Measurements from ENCODE around the gene CLBA1. TPM values are rescaled to one million over a fixed set of nuclear protein-coding genes. Genes with fewer than 3 reads are reported as not detected.
"Not testable (repeated sequence)": the region's sequence is repeated elsewhere in the genome, so short reads cannot be mapped to it uniquely, and the experiment has no call there.

Gene CLBA1
- total and polyA plus RNA-seq, 4 experiments from 2014 or later = 1.2 to 1.6 (median 1.3) TPM

- Histone ChIP-seq H3K27ac (ENCODE audit: low read depth, low read length) (no peak overlapping the region), H3K36me3 (ENCODE audit: insufficient read depth, low read length) (no peaks in the 10 kb centered on the region), H3K4me3 (ENCODE audit: low read length in 2 of 2) (no peak overlapping the region), H3K27me3 (ENCODE audit: insufficient read depth, low read length) (no peaks in the 10 kb centered on the region), H3K9me3 (ENCODE audit: control insufficient read depth in 1 of 2, low read length in 2 of 2) (no peaks in the 10 kb centered on the region), H3K4me1 (ENCODE audit: insufficient read depth, low read length) (peaks cover 7% of the 10 kb centered on the region)
- Mint-ChIP-seq H3K4me1 (peaks cover 6 to 32% (median 20%) of the 10 kb centered on the region in 4 donors), H3K27me3 (no peaks in the 10 kb centered on the region), H3K4me3 (peak overlapping the region in 7 of 8 donors; percentile 28 to 94 (median 53)), H3K9me3 (no peaks in the 10 kb centered on the region), H3K36me3 (no peaks in the 10 kb centered on the region), H3K27ac (peak overlapping the region in 5 of 7 donors; percentile 54 to 94 (median 64))
- no peak for DNase-seq
- intact Hi-C loops (cut with micrococcal nuclease) = no loop called here
- CTCF ChIA-PET (ENCODE audit: partially characterized antibody) = interaction anchor here (1.3 to 3.3 kb wide), 5 partner anchors 9 to 60 kb away, joined by 3 to 24 read pairs (median 9); no protein-coding TSS in a partner anchor
- POLR2A ChIA-PET (ENCODE audit: partially characterized antibody) = interaction anchor here (1.1 to 3.0 kb wide), 5 partner anchors 9 to 29 kb away, joined by 3 to 24 read pairs (median 4); partner anchors contain the start of gene CDCA4
These were observed 48.9 kb downstream of the CLBA1 start for GRCh38 chr14:105034315-105035039.

GRCh38 chr14:105035616-105036015, 50.0 kb downstream of the CLBA1 start:
- intact Hi-C loops (cut with micrococcal nuclease); H3K9me3 ChIP-seq (ENCODE audit: control insufficient read depth in 1 of 2, low read length in 2 of 2); H3K4me1 ChIP-seq (ENCODE audit: insufficient read depth, low read length); H3K27ac Mint-ChIP-seq; H3K36me3 Mint-ChIP-seq; H3K36me3 ChIP-seq (ENCODE audit: insufficient read depth, low read length); DNase-seq; H3K27me3 Mint-ChIP-seq; H3K27me3 ChIP-seq (ENCODE audit: insufficient read depth, low read length); H3K4me3 ChIP-seq (ENCODE audit: low read length in 2 of 2); H3K9me3 Mint-ChIP-seq; H3K27ac ChIP-seq (ENCODE audit: low read depth, low read length): not testable (repeated sequence)
- Mint-ChIP-seq H3K4me1 (peaks cover 6 to 30% (median 20%) of the 10 kb centered on the region in 4 donors), H3K4me3 (peak overlapping the region in 1 of 8 donors; percentile 25)
- CTCF ChIA-PET (ENCODE audit: partially characterized antibody) = interaction anchor here (1.0 to 3.3 kb wide), 4 partner anchors 10 to 61 kb away, joined by 3 to 24 read pairs (median 6); no protein-coding TSS in a partner anchor
- POLR2A ChIA-PET (ENCODE audit: partially characterized antibody) = interaction anchor here (0.7 to 3.0 kb wide), 3 partner anchors 10 to 28 kb away, joined by 3 to 10 read pairs (median 3); partner anchors contain the start of gene CDCA4

- no peak overlapping the region for H3K27ac Mint-ChIP-seq
These were observed 54.0 kb downstream of the CLBA1 start for GRCh38 chr14:105039458-105040205.

GRCh38 chr14:105041841-105042765, 56.5 kb downstream of the CLBA1 start:
- Mint-ChIP-seq H3K4me1 (peaks cover 5 to 14% (median 10%) of the 10 kb centered on the region in 4 donors), H3K36me3 (peaks cover 0 to 2% of the 10 kb centered on the region in 2 donors), H3K27me3 (peaks cover 2 to 3% of the 10 kb centered on the region in 2 donors), H3K9me3 (no peaks in the 10 kb centered on the region), H3K4me3 (no peak overlapping the region), H3K27ac (no peak overlapping the region)
- POLR2A ChIA-PET (ENCODE audit: partially characterized antibody) = no interaction called here
- CTCF ChIA-PET (ENCODE audit: partially characterized antibody) = interaction anchor here (1.2 to 9.2 kb wide), 3 partner anchors 12 to 68 kb away, joined by 3 to 162 read pairs (median 7); no protein-coding TSS in a partner anchor
- Histone ChIP-seq H3K9me3 (ENCODE audit: control insufficient read depth in 1 of 2, low read length in 2 of 2) (no peaks in the 10 kb centered on the region), H3K27me3 (ENCODE audit: insufficient read depth, low read length) (no peaks in the 10 kb centered on the region), H3K4me3 (ENCODE audit: low read length in 2 of 2) (no peak overlapping the region), H3K36me3 (ENCODE audit: insufficient read depth, low read length) (no peaks in the 10 kb centered on the region), H3K27ac (ENCODE audit: low read depth, low read length) (no peak overlapping the region), H3K4me1 (ENCODE audit: insufficient read depth, low read length) (peaks cover 9% of the 10 kb centered on the region)
- no peak for DNase-seq
- intact Hi-C loops (cut with micrococcal nuclease) = no loop called here

More at GRCh38 chr14:105039458-105040205, 54.0 kb downstream of the CLBA1 start:
- H3K27me3 ChIP-seq (ENCODE audit: insufficient read depth, low read length) = no peaks in the 10 kb centered on the region
- Mint-ChIP-seq H3K4me1 (peaks cover 1 to 6% (median 2%) of the 10 kb centered on the region in 4 donors), H3K9me3 (no peaks in the 10 kb centered on the region), H3K36me3 (no peaks in the 10 kb centered on the region), H3K27me3 (peaks cover under 1 to 3% of the 10 kb centered on the region in 2 donors), H3K4me3 (no peak overlapping the region)
- intact Hi-C loops (cut with micrococcal nuclease) = no loop called here
- no peaks in the 10 kb centered on the region for H3K36me3 ChIP-seq (ENCODE audit: insufficient read depth, low read length)
- H3K4me1 ChIP-seq (ENCODE audit: insufficient read depth, low read length) = no peaks in the 10 kb centered on the region
- DNase-seq = no peak
- no peak overlapping the region for H3K4me3 ChIP-seq (ENCODE audit: low read length in 2 of 2)
- ChIA-PET CTCF (ENCODE audit: partially characterized antibody) (no interaction called here), POLR2A (ENCODE audit: partially characterized antibody) (interaction anchor here (0.6 kb wide), 1 partner anchor 35 kb away, joined by 4 read pairs; no protein-coding TSS in a partner anchor)
- H3K27ac ChIP-seq (ENCODE audit: low read depth, low read length) = no peak overlapping the region
- no peaks in the 10 kb centered on the region for H3K9me3 ChIP-seq (ENCODE audit: control insufficient read depth in 1 of 2, low read length in 2 of 2)

GRCh38 chr14:105042813-105043212, 57.2 kb downstream of the CLBA1 start:
- peaks cover 5 to 14% (median 10%) of the 10 kb centered on the region in 4 donors for H3K4me1 Mint-ChIP-seq
- no peak overlapping the region for H3K4me3 Mint-ChIP-seq
- Histone ChIP-seq H3K36me3 (ENCODE audit: insufficient read depth, low read length) (no peaks in the 10 kb centered on the region), H3K4me3 (ENCODE audit: low read length in 2 of 2) (no peak overlapping the region), H3K27ac (ENCODE audit: low read depth, low read length) (no peak overlapping the region), H3K4me1 (ENCODE audit: insufficient read depth, low read length) (peaks cover 9% of the 10 kb centered on the region), H3K9me3 (ENCODE audit: control insufficient read depth in 1 of 2, low read length in 2 of 2) (no peaks in the 10 kb centered on the region), H3K27me3 (ENCODE audit: insufficient read depth, low read length) (no peaks in the 10 kb centered on the region)
- intact Hi-C loops (cut with micrococcal nuclease) = no loop called here
- peak in 1 of 5 donors; percentile 21 for DNase-seq
- ChIA-PET CTCF (ENCODE audit: partially characterized antibody) (interaction anchor here (0.9 to 9.2 kb wide), 6 partner anchors 11 to 299 kb away, joined by 3 to 162 read pairs (median 3); partner anchors contain the start of gene GPR132), POLR2A (ENCODE audit: partially characterized antibody) (interaction anchor here (1.3 to 3.8 kb wide), 2 partner anchors 9 to 58 kb away, joined by 4 to 26 read pairs; partner anchors contain the start of gene CLBA1)
- H3K9me3 Mint-ChIP-seq = no peaks in the 10 kb centered on the region
- peaks cover 0 to 2% of the 10 kb centered on the region in 2 donors for H3K36me3 Mint-ChIP-seq
- H3K27ac Mint-ChIP-seq = no peak overlapping the region
- peaks cover 2 to 3% of the 10 kb centered on the region in 2 donors for H3K27me3 Mint-ChIP-seq

- no peak for DNase-seq
- intact Hi-C loops (cut with micrococcal nuclease) = no loop called here
- CTCF ChIA-PET (ENCODE audit: partially characterized antibody) = interaction anchor here (0.8 to 9.2 kb wide), 17 partner anchors 10 to 299 kb away, joined by 3 to 162 read pairs (median 5); partner anchors contain the start of genes AHNAK2, CDCA4, CLBA1 and GPR132
- H3K4me3 Mint-ChIP-seq = no peak overlapping the region
- H3K9me3 ChIP-seq (ENCODE audit: control insufficient read depth in 1 of 2, low read length in 2 of 2) = no peaks in the 10 kb centered on the region
- peaks cover 2 to 3% of the 10 kb centered on the region in 2 donors for H3K27me3 Mint-ChIP-seq
- no peak overlapping the region for H3K4me3 ChIP-seq (ENCODE audit: low read length in 2 of 2)
- H3K4me1 Mint-ChIP-seq = peaks cover 5 to 14% (median 10%) of the 10 kb centered on the region in 4 donors
- no peak overlapping the region for H3K27ac ChIP-seq (ENCODE audit: low read depth, low read length)
- H3K27me3 ChIP-seq (ENCODE audit: insufficient read depth, low read length) = no peaks in the 10 kb centered on the region
- no peaks in the 10 kb centered on the region for H3K9me3 Mint-ChIP-seq
- H3K4me1 ChIP-seq (ENCODE audit: insufficient read depth, low read length) = peaks cover 9% of the 10 kb centered on the region
- H3K36me3 ChIP-seq (ENCODE audit: insufficient read depth, low read length) = no peaks in the 10 kb centered on the region
- H3K36me3 Mint-ChIP-seq = peaks cover 0 to 2% of the 10 kb centered on the region in 2 donors
- POLR2A ChIA-PET (ENCODE audit: partially characterized antibody) = interaction anchor here (1.3 to 3.8 kb wide), 4 partner anchors 9 to 69 kb away, joined by 4 to 26 read pairs (median 16); partner anchors contain the start of genes CDCA4 and CLBA1
- H3K27ac Mint-ChIP-seq = peak overlapping the region in 1 of 7 donors; percentile 44
These were observed 58.1 kb downstream of the CLBA1 start for GRCh38 chr14:105043641-105044040.

All from CD4-positive, alpha-beta memory T cell (primary cell).